HCT116 (cell line): ENCODE results near the gene FAM131C. TPM values are rescaled to one million over a fixed set of nuclear protein-coding genes. Genes with fewer than 3 reads are reported as not detected.

Experiments
- ATAC-seq: fragments of 200-7000 bp; cut with Tn5 transposase; 2 replicates; pipeline ENCODE4 v1.9.1; 2020; ENCODE audit warnings: mild to moderate bottlenecking, moderate library complexity
- BruUV-seq: library from RNA; stranded (reverse); fragments of 400-500 nt; replicated peaks from 2 replicates; lab custom pipeline; 2021; lab: Mats Ljungman, UMichigan
- CTCF ChIA-PET: fragments of 300-600 bp; sonication (Branson Sonifier 250); formaldehyde crosslinking; loops from one replicate; lab custom pipeline; 2021; ENCODE audit warnings: antibody characterized with exemption; lab: Charles Lee
- POLR2A ChIA-PET: fragments of 300-600, 350-600 bp; sonication (Branson Sonifier 250); formaldehyde crosslinking; loops from one replicate; lab custom pipeline; 2021; ENCODE audit warnings: antibody characterized with exemption; lab: Charles Lee
- RAD21 ChIA-PET, 2 experiments: fragments of 300-600 bp; sonication (Branson Sonifier 250); formaldehyde crosslinking; loops; one replicate each; lab custom pipeline; 2023; ENCODE audit warnings: low total read pairs in 2 of 2; ENCODE audit not compliant: uncharacterized antibody in 2 of 2, unreplicated experiment in 2 of 2, low non-redundant PET in 1 of 2; lab: Charles Lee
- DNase-seq: peaks from one replicate; pipeline ENCODE4 v3.0.0-alpha.2; 2010; ENCODE audit warnings: low read depth, low spot score
- H2AFZ ChIP-seq: fragments of 200-600 bp; shearing (Covaris generic), sonication (generic); 2 replicates; pipeline ENCODE4 v1.6.1; 2017; ENCODE audit warnings: low read depth, mixed run types, mixed read lengths, antibody characterized with exemption, low read length; ENCODE audit not compliant: poor library complexity, severe bottlenecking
- H3K27ac ChIP-seq: 2 replicates; pipeline ENCODE4 v1.5.1; 2012; ENCODE audit warnings: low read depth, low read length
- H3K27me3 ChIP-seq: fragments of 200-600 bp; sonication (generic); 2 replicates; pipeline ENCODE4 v1.6.1; 2016; ENCODE audit warnings: mixed run types, low read length, mixed read lengths; ENCODE audit not compliant: insufficient read depth
- H3K36me3 ChIP-seq, 2 experiments: fragments of 200-500 bp in 1 of 2; fragments of 200-600 bp in 1 of 2; sonication (Bioruptor generic) in 1 of 2; sonication (generic) in 1 of 2; 2 replicates each; pipeline versions ENCODE4 v1.5.1 to v1.6.1; 2014 to 2016; ENCODE audit warnings: low read length in 2 of 2, inconsistent platforms in 1 of 2, mixed read lengths in 1 of 2, mixed run types in 1 of 2; ENCODE audit not compliant: insufficient read depth in 2 of 2, control insufficient read depth in 1 of 2
- H3K4me1 ChIP-seq, 2 experiments: fragments of 200-600 bp in 1 of 2; sonication (generic) in 1 of 2; 2 replicates each; pipeline versions ENCODE4 v1.5.1 to v1.6.1; 2012 to 2017; ENCODE audit warnings: low read length in 2 of 2, inconsistent platforms in 1 of 2, mild to moderate bottlenecking in 1 of 2, mixed read lengths in 1 of 2, mixed run types in 1 of 2, moderate library complexity in 1 of 2; ENCODE audit not compliant: insufficient read depth in 2 of 2, control insufficient read depth in 1 of 2
- H3K4me2 ChIP-seq: fragments of 200-600 bp; sonication (generic); 2 replicates; pipeline ENCODE4 v1.6.1; 2017; ENCODE audit warnings: mixed run types, low read length, mixed read lengths
- H3K4me3 ChIP-seq, 2 experiments: fragments of 200-600 bp in 1 of 2; sonication (generic) in 1 of 2; replicated peaks in 1 of 2; 2 replicates each; pipeline ENCODE4 v1.5.1; 2011 to 2016; ENCODE audit warnings: low read length in 2 of 2, control low read depth in 1 of 2, low read depth in 1 of 2, mild to moderate bottlenecking in 1 of 2, mixed read lengths in 1 of 2, mixed run types in 1 of 2
- H3K79me2 ChIP-seq: fragments of 200-600 bp; sonication (generic); 2 replicates; pipeline ENCODE4 v1.6.1; 2017; ENCODE audit warnings: mild to moderate bottlenecking, mixed run types, low read length, moderate library complexity, mixed read lengths; ENCODE audit not compliant: insufficient read depth
- H3K9ac ChIP-seq: fragments of 200-600 bp; sonication (generic); 2 replicates; pipeline ENCODE4 v1.6.1; 2016; ENCODE audit warnings: low read length, mixed read lengths
- H3K9me2 ChIP-seq: fragments of 200-600 bp; sonication (generic), shearing (Covaris generic); 2 replicates; pipeline ENCODE4 v1.6.1; 2017; ENCODE audit warnings: mixed run types, mild to moderate bottlenecking, moderate library complexity; ENCODE audit not compliant: insufficient read depth
- H3K9me3 ChIP-seq, 2 experiments: fragments of 200-500 bp in 1 of 2; fragments of 200-600 bp in 1 of 2; sonication (Bioruptor generic) in 1 of 2; sonication (generic) in 1 of 2; 2 replicates each; pipeline ENCODE4 v1.6.1; 2014 to 2017; ENCODE audit warnings: low read length in 2 of 2, mixed read lengths in 2 of 2, inconsistent platforms in 1 of 2, low read depth in 1 of 2, mild to moderate bottlenecking in 1 of 2, mixed run types in 1 of 2, moderate library complexity in 1 of 2; ENCODE audit not compliant: control insufficient read depth in 1 of 2, insufficient read depth in 1 of 2
- H4K20me1 ChIP-seq: fragments of 200-600 bp; sonication (generic), shearing (Covaris generic); 2 replicates; pipeline ENCODE4 v1.6.1; 2017; ENCODE audit warnings: mixed run types, mild to moderate bottlenecking, moderate library complexity; ENCODE audit not compliant: insufficient read depth
- CBX3 ChIP-seq: IDR thresholded peaks from 2 replicates; pipeline ENCODE4 v1.6.1; 2012; ENCODE audit warnings: low read depth
- ELF1 ChIP-seq: IDR thresholded peaks from 2 replicates; pipeline ENCODE4 v1.6.1; 2012; ENCODE audit warnings: low read depth, borderline replicate concordance
- EZH2phosphoT487 ChIP-seq: fragments of 200-600 bp; IDR thresholded peaks from 2 replicates; pipeline ENCODE4 v1.6.1; 2018; ENCODE audit warnings: antibody characterized with exemption, borderline replicate concordance
- JUND ChIP-seq: IDR thresholded peaks from 2 replicates; pipeline ENCODE4 v1.6.1; 2012
- RAD21 ChIP-seq: IDR thresholded peaks from 2 replicates; pipeline ENCODE4 v1.6.1; 2012; ENCODE audit warnings: low read depth, mild to moderate bottlenecking
- SIN3A ChIP-seq: IDR thresholded peaks from 2 replicates; pipeline ENCODE4 v1.6.1; 2012; ENCODE audit warnings: low read depth
- intact Hi-C: fragments of 100-400 bp; cut with micrococcal nuclease; formaldehyde crosslinking; loops from 2 replicates; pipeline ENCODE4 v1.10.0; 2022
- total RNA-seq: library from RNA; stranded (reverse); gene quantifications from one replicate; pipeline ENCODE4 v1.2.1, GENCODE V29; 2021; ENCODE audit not compliant: unreplicated experiment
- TF ChIP-seq, protein P1 (sequence below): IDR thresholded peaks from 2 replicates; pipeline ENCODE4 v1.6.1; 2012; ENCODE audit warnings: low read depth
- TF ChIP-seq, protein P2 (sequence below), 3 experiments: fragments of 200-600 bp in 1 of 3; sonication (generic) in 1 of 3; IDR thresholded peaks in 2 of 3; conservative IDR thresholded peaks in 1 of 3; 2 replicates each; pipeline ENCODE4 v1.5.1; 2012 to 2017; ENCODE audit warnings: low read depth in 2 of 3, low read length in 2 of 3, antibody characterized with exemption in 1 of 3, borderline replicate concordance in 1 of 3, control low read depth in 1 of 3, mild to moderate bottlenecking in 1 of 3, mixed read lengths in 1 of 3, mixed run types in 1 of 3, moderate library complexity in 1 of 3; ENCODE audit not compliant: insufficient read depth in 1 of 3

FAM131C gene
- total RNA-seq, 1 experiment from 2014 or later, result 11.6 TPM

DNA sequence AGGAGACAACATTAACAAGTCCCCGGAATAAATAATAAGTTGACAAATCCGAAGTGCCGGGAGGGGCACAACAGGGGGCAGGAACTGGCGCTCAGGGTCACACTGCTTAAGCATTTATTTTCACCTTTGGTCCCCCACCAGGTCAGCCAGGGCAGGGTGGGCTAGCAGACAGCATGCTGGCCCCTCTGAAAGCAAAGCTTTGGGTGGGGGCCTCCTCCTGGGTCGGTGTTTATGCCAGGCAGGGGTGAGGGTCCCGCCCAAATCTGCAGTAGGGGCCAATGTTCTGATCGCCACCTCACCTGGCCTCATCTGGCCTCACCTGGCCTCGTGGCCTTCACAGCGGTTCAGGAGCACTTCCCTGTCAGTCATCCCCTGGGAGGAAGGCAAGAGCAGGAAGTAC is 8.2 kb upstream of the FAM131C start:
- H3K9ac ChIP-seq, result peak overlapping the region; percentile 24; the same call in 1 of the 2 replicates
- H3K9me2 ChIP-seq, result no peaks in the 10 kb centered on the region
- intact Hi-C loops, result no loop called here
- peak overlapping the region; percentile 2; the same call in 1 of the 2 replicates for H3K27ac ChIP-seq
- BruUV-seq, result no TSS peak
- no peaks in the 10 kb centered on the region for H3K9me3 ChIP-seq
- H3K79me2 ChIP-seq, result no peaks in the 10 kb centered on the region
- DNase-seq (no peak), ATAC-seq (no peak)
- no peaks in the 10 kb centered on the region for H3K27me3 ChIP-seq
- H3K4me1 ChIP-seq, result peaks cover 13 to 41% of the 10 kb centered on the region in 2 experiments
- no peak overlapping the region for H2AFZ ChIP-seq
- ChIA-PET CTCF (interaction anchor here (0.6 to 7.9 kb wide), 28 partner anchors 8 to 539 kb away, joined by 3 to 222 read pairs (median 4); partner anchors contain the start of genes EPHA2 and FAM131C), RAD21 (interaction anchor here (0.5 to 1.9 kb wide), 8 partner anchors 40 to 280 kb away, joined by 3 to 9 read pairs (median 5); partner anchors contain the start of gene EPHA2 (in 1 of the 2)), POLR2A (interaction anchor here (1.7 to 2.5 kb wide), 2 partner anchors 62 to 104 kb away, joined by 7 to 11 read pairs; no protein-coding TSS in a partner anchor)
- H3K4me2 ChIP-seq, result no peak overlapping the region
- H3K36me3 ChIP-seq, result no peaks in the 10 kb centered on the region
- H4K20me1 ChIP-seq, result no peaks in the 10 kb centered on the region
- TF ChIP-seq, protein P1, sequence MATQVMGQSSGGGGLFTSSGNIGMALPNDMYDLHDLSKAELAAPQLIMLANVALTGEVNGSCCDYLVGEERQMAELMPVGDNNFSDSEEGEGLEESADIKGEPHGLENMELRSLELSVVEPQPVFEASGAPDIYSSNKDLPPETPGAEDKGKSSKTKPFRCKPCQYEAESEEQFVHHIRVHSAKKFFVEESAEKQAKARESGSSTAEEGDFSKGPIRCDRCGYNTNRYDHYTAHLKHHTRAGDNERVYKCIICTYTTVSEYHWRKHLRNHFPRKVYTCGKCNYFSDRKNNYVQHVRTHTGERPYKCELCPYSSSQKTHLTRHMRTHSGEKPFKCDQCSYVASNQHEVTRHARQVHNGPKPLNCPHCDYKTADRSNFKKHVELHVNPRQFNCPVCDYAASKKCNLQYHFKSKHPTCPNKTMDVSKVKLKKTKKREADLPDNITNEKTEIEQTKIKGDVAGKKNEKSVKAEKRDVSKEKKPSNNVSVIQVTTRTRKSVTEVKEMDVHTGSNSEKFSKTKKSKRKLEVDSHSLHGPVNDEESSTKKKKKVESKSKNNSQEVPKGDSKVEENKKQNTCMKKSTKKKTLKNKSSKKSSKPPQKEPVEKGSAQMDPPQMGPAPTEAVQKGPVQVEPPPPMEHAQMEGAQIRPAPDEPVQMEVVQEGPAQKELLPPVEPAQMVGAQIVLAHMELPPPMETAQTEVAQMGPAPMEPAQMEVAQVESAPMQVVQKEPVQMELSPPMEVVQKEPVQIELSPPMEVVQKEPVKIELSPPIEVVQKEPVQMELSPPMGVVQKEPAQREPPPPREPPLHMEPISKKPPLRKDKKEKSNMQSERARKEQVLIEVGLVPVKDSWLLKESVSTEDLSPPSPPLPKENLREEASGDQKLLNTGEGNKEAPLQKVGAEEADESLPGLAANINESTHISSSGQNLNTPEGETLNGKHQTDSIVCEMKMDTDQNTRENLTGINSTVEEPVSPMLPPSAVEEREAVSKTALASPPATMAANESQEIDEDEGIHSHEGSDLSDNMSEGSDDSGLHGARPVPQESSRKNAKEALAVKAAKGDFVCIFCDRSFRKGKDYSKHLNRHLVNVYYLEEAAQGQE, result no peak
- TF ChIP-seq JUND (no peak), CBX3 (no peak), ELF1 (no peak), SIN3A (no peak), EZH2phosphoT487 (no peak), RAD21 (no peak)
- TF ChIP-seq, protein P2, sequence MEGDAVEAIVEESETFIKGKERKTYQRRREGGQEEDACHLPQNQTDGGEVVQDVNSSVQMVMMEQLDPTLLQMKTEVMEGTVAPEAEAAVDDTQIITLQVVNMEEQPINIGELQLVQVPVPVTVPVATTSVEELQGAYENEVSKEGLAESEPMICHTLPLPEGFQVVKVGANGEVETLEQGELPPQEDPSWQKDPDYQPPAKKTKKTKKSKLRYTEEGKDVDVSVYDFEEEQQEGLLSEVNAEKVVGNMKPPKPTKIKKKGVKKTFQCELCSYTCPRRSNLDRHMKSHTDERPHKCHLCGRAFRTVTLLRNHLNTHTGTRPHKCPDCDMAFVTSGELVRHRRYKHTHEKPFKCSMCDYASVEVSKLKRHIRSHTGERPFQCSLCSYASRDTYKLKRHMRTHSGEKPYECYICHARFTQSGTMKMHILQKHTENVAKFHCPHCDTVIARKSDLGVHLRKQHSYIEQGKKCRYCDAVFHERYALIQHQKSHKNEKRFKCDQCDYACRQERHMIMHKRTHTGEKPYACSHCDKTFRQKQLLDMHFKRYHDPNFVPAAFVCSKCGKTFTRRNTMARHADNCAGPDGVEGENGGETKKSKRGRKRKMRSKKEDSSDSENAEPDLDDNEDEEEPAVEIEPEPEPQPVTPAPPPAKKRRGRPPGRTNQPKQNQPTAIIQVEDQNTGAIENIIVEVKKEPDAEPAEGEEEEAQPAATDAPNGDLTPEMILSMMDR (IDR thresholded peaks at IDR 0.05 in 2 of 3, conservative IDR thresholded peaks at IDR 0.05 in 1 of 3; ENCODE audit: borderline replicate concordance in 1 of 3, insufficient read depth in 1 of 3, low read depth in 2 of 3, low read length in 2 of 3), result no peak
- no peak overlapping the region for H3K4me3 ChIP-seq
